Endothelial cell of umbilical vein (primary cell): Measurements from ENCODE around the gene TUBG1. TPM values are rescaled to one million over a fixed set of nuclear protein-coding genes. Genes with fewer than 3 reads are reported as not detected.

Experiments
- BruUV-seq: library from RNA; stranded (reverse); fragments of 400-500 nt; replicated peaks from 2 replicates; lab custom pipeline; 2021; lab: Mats Ljungman, UMichigan
- CTCF ChIA-PET: fragments of 300-600, 350-600 bp; sonication (Branson Sonifier 250); formaldehyde crosslinking; loops from one replicate; lab custom pipeline; 2021; ENCODE audit warnings: antibody characterized with exemption, inconsistent platforms; lab: Charles Lee
- POLR2A ChIA-PET: fragments of 300-600, 350-600 bp; sonication (Branson Sonifier 250); formaldehyde crosslinking; loops from one replicate; lab custom pipeline; 2021; ENCODE audit warnings: antibody characterized with exemption, inconsistent platforms; lab: Charles Lee
- DNase-seq: peaks from one replicate; pipeline ENCODE4 v3.0.0-alpha.2; 2011; ENCODE audit warnings: low read depth, low spot score
- FAIRE-seq: peaks from 2 replicates; lab custom pipeline; 2011; peaks lifted over from hg19 to GRCh38; lab: Jason Lieb, UNC
- H2AFZ ChIP-seq: 2 replicates; pipeline ENCODE4 v1.6.0; 2012; ENCODE audit warnings: low read depth, low read length, control low read depth, inconsistent platforms
- H3K27ac ChIP-seq: 2 replicates; pipeline ENCODE4 v1.5.1; 2011; ENCODE audit warnings: low read depth, mild to moderate bottlenecking, control low read depth, low read length, moderate library complexity; ENCODE audit not compliant: insufficient read depth
- H3K27me3 ChIP-seq, 2 experiments: 2 replicates each; pipeline versions ENCODE4 v1.6.0 to v1.6.1; 2011; ENCODE audit warnings: low read length in 2 of 2, mixed read lengths in 1 of 2; ENCODE audit not compliant: control insufficient read depth in 2 of 2, insufficient read depth in 2 of 2
- H3K36me3 ChIP-seq, 2 experiments: 2 replicates in 1 of 2; 3 replicates in 1 of 2; pipeline ENCODE4 v1.5.1; 2011; ENCODE audit warnings: low read length in 2 of 2, mild to moderate bottlenecking in 1 of 2, moderate library complexity in 1 of 2; ENCODE audit not compliant: control insufficient read depth in 2 of 2, insufficient read depth in 2 of 2; ENCODE audit errors: extremely low read depth in 1 of 2
- H3K4me1 ChIP-seq: 3 replicates; pipeline ENCODE4 v1.5.1; 2011; ENCODE audit warnings: mild to moderate bottlenecking, low read length; ENCODE audit not compliant: control insufficient read depth, insufficient read depth; ENCODE audit errors: extremely low read depth
- H3K4me2 ChIP-seq: 2 replicates; pipeline ENCODE4 v1.6.1; 2011; ENCODE audit warnings: low read length, control low read depth, mixed read lengths; ENCODE audit not compliant: insufficient read depth
- H3K4me3 ChIP-seq, 3 experiments: fragments of 200-600 bp in 1 of 3; sonication (generic), shearing (Covaris generic) in 1 of 3; replicated peaks in 1 of 3; 2 replicates each; pipeline ENCODE4 v1.5.1; 2011 to 2016; ENCODE audit warnings: control low read depth in 3 of 3, low read length in 3 of 3, mild to moderate bottlenecking in 2 of 3, inconsistent platforms in 1 of 3, low read depth in 1 of 3, moderate library complexity in 1 of 3; ENCODE audit not compliant: insufficient read depth in 1 of 3
- H3K79me2 ChIP-seq: 2 replicates; pipeline ENCODE4 v1.6.0; 2012; ENCODE audit warnings: low read length, inconsistent platforms; ENCODE audit not compliant: control insufficient read depth, insufficient read depth
- H3K9ac ChIP-seq: replicated peaks from 2 replicates; pipeline ENCODE3; 2011; ENCODE audit warnings: low read length, control low read depth; ENCODE audit not compliant: insufficient read depth; ENCODE audit errors: extremely low read depth
- H3K9me1 ChIP-seq: replicated peaks from 3 replicates; pipeline ENCODE4 v1.6.0; 2011; ENCODE audit warnings: mild to moderate bottlenecking, low read length; ENCODE audit not compliant: control insufficient read depth, insufficient read depth; ENCODE audit errors: extremely low read depth
- H3K9me3 ChIP-seq: replicated peaks from 2 replicates; pipeline ENCODE4 v1.5.1; 2012; ENCODE audit warnings: low read length, inconsistent platforms; ENCODE audit not compliant: control insufficient read depth, insufficient read depth
- H4K20me1 ChIP-seq: replicated peaks from 2 replicates; pipeline ENCODE3; 2011; ENCODE audit warnings: mild to moderate bottlenecking, low read length; ENCODE audit not compliant: control insufficient read depth, insufficient read depth; ENCODE audit errors: extremely low read depth
- CTCF ChIP-seq, 2 donors: IDR thresholded peaks; 1 replicate in 1 of 2; 2 replicates in 1 of 2; pipeline ENCODE4 v1.5.1; 2011; ENCODE audit warnings: low read length in 2 of 2, mild to moderate bottlenecking in 2 of 2, moderate library complexity in 2 of 2, control low read depth in 1 of 2, inconsistent platforms in 1 of 2, low read depth in 1 of 2; ENCODE audit not compliant: insufficient read depth in 1 of 2; ENCODE audit errors: extremely low read depth in 1 of 2
- FOS ChIP-seq: IDR thresholded peaks from 2 replicates; pipeline ENCODE4 v1.6.1; 2011; ENCODE audit warnings: mild to moderate bottlenecking, low read length, moderate library complexity, borderline replicate concordance; ENCODE audit not compliant: insufficient read depth
- JUN ChIP-seq: IDR thresholded peaks from 2 replicates; pipeline ENCODE4 v1.6.1; 2011; ENCODE audit warnings: borderline replicate concordance, low read depth; ENCODE audit not compliant: insufficient read length, insufficient read depth
- MYC ChIP-seq: IDR thresholded peaks from one replicate; pipeline ENCODE4 v1.6.1; 2011; ENCODE audit warnings: mild to moderate bottlenecking, low read depth, low read length
- POLR2A ChIP-seq: IDR thresholded peaks from 2 replicates; pipeline ENCODE4 v1.6.1; 2012; ENCODE audit warnings: low read depth, mild to moderate bottlenecking, control low read depth, low read length
- POLR2AphosphoS5 ChIP-seq: IDR thresholded peaks from 2 replicates; pipeline ENCODE4 v1.6.1; 2012; ENCODE audit warnings: low read depth, mild to moderate bottlenecking, control low read depth, low read length, moderate library complexity; ENCODE audit not compliant: insufficient read depth
- dilution Hi-C: fragments of 300-500 bp; cut with MboI; formaldehyde crosslinking; loops from one replicate; pipeline ENCODE4 v1.15.0; 2019; ENCODE audit warnings: low sequenced_read_pairs; ENCODE audit not compliant: extremely low pct_ligation_motif_present
- intact Hi-C: fragments of 100-400 bp; cut with micrococcal nuclease; formaldehyde crosslinking; loops from one replicate; pipeline ENCODE4 v1.10.0; 2022
- polyA plus RNA-seq, 4 experiments: library from polyadenylated mRNA; depleted of rRNA in 3 of 4; stranded (reverse) in 3 of 4; unstranded in 1 of 4; fragments of >200 nt; gene quantifications; 2 replicates each; pipeline versions ENCODE4 v1.2.1 to v1.2.3, GENCODE V29; 2011 to 2012; ENCODE audit warnings: missing spikeins in 1 of 4
- total RNA-seq: library from RNA; stranded (reverse); gene quantifications from 2 replicates; pipeline ENCODE4 v1.2.3, GENCODE V29; 2021
- TF ChIP-seq, protein P1 (sequence below): IDR thresholded peaks from 2 replicates; pipeline ENCODE4 v1.6.1; 2011; ENCODE audit not compliant: insufficient read depth, insufficient read length

TUBG1 gene
- total and polyA plus RNA-seq, 2 donors (not counting 3 experiments of a cell fraction or from before 2014, with no cell fraction given): 102 to 132 TPM

DNA sequence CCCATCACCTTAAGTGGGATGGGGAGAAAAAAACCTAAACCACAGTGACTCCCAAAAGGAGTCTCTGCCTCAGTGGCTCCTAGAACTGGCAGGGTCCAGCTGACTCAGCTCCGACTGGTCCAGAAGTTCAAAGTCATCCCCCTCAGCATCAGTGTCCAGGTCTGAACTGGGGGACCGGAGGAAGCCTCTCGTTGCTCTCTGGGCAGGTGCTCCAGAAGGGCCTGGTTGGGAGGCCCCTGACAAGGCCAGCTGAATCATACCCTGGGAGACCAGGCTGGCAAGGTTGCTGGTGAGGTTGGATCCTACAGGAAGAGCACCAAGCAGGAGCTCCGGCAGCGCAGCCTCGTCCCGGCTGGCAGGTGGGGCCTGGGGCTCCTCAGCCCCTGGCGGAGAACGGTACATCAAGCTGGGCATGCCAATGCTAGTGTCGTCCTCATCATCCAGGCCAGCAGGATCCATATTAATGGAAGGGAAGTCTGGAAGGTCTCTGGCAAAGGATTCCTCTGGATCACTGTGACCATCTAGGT lies 27.7 kb upstream of the TUBG1 start:
- dilution Hi-C loops: no loop called here
- TF ChIP-seq POLR2A: no peak
- TF ChIP-seq MYC: no peak
- TF ChIP-seq FOS: no peak
- TF ChIP-seq, protein P1, sequence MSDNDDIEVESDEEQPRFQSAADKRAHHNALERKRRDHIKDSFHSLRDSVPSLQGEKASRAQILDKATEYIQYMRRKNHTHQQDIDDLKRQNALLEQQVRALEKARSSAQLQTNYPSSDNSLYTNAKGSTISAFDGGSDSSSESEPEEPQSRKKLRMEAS: no peak
- no peak for TF ChIP-seq CTCF (IDR thresholded peaks at IDR 0.05; ENCODE audit: extremely low read depth in 1 of 2, insufficient read depth in 1 of 2, low read depth in 1 of 2, low read length in 2 of 2)
- TF ChIP-seq JUN: no peak
- TF ChIP-seq POLR2AphosphoS5: no peak
- Histone ChIP-seq H3K9me3 (no peaks in the 10 kb centered on the region), H3K4me3 (no peak overlapping the region), H3K27ac (no peak overlapping the region), H3K9me1 (no peaks in the 10 kb centered on the region), H3K27me3 (no peaks in the 10 kb centered on the region), H2AFZ (no peak overlapping the region), H3K9ac (no peak overlapping the region), H4K20me1 (no peaks in the 10 kb centered on the region), H3K4me2 (no peak overlapping the region), H3K79me2 (peaks cover 7% of the 10 kb centered on the region), H3K36me3 (peaks cover 13 to 41% of the 10 kb centered on the region in 2 experiments), H3K4me1 (peaks cover 10% of the 10 kb centered on the region)
- BruUV-seq: no TSS peak
- FAIRE-seq: no peak
- intact Hi-C loops: no loop called here
- ChIA-PET CTCF (interaction anchor here (0.6 to 7.0 kb wide), 3 partner anchors 9 to 182 kb away, joined by 3 to 235 read pairs (median 4); partner anchors contain the start of genes CCR10 and PLEKHH3), POLR2A (interaction anchor here (0.5 kb wide), 1 partner anchor 13 kb away, joined by 6 read pairs; no protein-coding TSS in a partner anchor)
- no peak for DNase-seq
